ENCODE data around the gene RIT2. TPM values are rescaled to one million over a fixed set of nuclear protein-coding genes. Genes with fewer than 3 reads are reported as not detected.

RIT2 gene
- total RNA-seq, 1 experiment from 2014 or later: not detected

DNA sequence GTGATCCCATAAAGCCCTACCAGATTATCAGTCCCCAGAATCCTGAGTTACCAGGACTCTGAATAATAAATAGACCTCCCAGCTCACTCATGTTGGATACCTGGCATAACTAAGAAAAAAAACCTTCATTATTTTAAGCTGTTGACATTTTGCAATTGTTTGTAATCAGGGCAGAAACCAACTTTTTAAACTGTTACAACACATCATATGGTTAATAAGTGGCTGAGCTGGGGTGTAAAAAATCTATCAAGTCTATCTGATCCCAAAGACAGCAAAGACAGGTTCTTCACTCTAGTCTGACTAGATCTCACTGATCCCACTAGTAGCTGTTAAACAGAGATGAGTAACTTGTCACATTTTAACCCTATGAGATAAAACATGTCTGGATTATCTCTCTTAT lies 370.3 kb downstream of the RIT2 start:
- Histone ChIP-seq H3F3A (ENCODE audit: insufficient read depth, low read depth) (no peaks in the 10 kb centered on the region), H3K9me2 (ENCODE audit: insufficient read depth) (no peaks in the 10 kb centered on the region), H3K9me3 (ENCODE audit: insufficient read depth, low read depth) (no peaks in the 10 kb centered on the region), H3K4me1 (replicated peaks; ENCODE audit: insufficient read depth) (no peaks in the 10 kb centered on the region), H3K36me3 (ENCODE audit: low read depth) (no peaks in the 10 kb centered on the region), H3K4me3 (no peak overlapping the region), H3K79me2 (ENCODE audit: low read depth) (no peaks in the 10 kb centered on the region), H2AFZ (no peak overlapping the region), H3K27me3 (ENCODE audit: insufficient read depth, low read depth) (no peaks in the 10 kb centered on the region), H4K20me1 (ENCODE audit: insufficient read depth) (no peaks in the 10 kb centered on the region), H3K27ac (no peak overlapping the region), H3K4me2 (no peak overlapping the region)
- POLR2A ChIA-PET (ENCODE audit: unreplicated experiment): no interaction called here
- CTCF ChIA-PET: no interaction called here
- intact Hi-C loops (cut with micrococcal nuclease; ENCODE audit: unreplicated experiment): no loop called here
- DNase-seq: no peak
- BruUV-seq (replicated peaks): no TSS peak
- TF ChIP-seq, protein P1, sequence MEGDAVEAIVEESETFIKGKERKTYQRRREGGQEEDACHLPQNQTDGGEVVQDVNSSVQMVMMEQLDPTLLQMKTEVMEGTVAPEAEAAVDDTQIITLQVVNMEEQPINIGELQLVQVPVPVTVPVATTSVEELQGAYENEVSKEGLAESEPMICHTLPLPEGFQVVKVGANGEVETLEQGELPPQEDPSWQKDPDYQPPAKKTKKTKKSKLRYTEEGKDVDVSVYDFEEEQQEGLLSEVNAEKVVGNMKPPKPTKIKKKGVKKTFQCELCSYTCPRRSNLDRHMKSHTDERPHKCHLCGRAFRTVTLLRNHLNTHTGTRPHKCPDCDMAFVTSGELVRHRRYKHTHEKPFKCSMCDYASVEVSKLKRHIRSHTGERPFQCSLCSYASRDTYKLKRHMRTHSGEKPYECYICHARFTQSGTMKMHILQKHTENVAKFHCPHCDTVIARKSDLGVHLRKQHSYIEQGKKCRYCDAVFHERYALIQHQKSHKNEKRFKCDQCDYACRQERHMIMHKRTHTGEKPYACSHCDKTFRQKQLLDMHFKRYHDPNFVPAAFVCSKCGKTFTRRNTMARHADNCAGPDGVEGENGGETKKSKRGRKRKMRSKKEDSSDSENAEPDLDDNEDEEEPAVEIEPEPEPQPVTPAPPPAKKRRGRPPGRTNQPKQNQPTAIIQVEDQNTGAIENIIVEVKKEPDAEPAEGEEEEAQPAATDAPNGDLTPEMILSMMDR (conservative IDR thresholded peaks at IDR 0.05): no peak
- TF ChIP-seq EZH2 (IDR thresholded peaks at IDR 0.05; ENCODE audit: low read depth): no peak

- no peak overlapping the region for H2AFZ ChIP-seq
- H3K4me3 ChIP-seq: no peak overlapping the region
- H3K9me3 ChIP-seq (ENCODE audit: insufficient read depth, low read depth): no peaks in the 10 kb centered on the region
- no TSS peak for BruUV-seq (replicated peaks)
- CTCF ChIA-PET: no interaction called here
- no peaks in the 10 kb centered on the region for H3K36me3 ChIP-seq (ENCODE audit: low read depth)
- H3F3A ChIP-seq (ENCODE audit: insufficient read depth, low read depth): no peaks in the 10 kb centered on the region
- no peaks in the 10 kb centered on the region for H3K4me1 ChIP-seq (replicated peaks; ENCODE audit: insufficient read depth)
- H3K27me3 ChIP-seq (ENCODE audit: insufficient read depth, low read depth): no peaks in the 10 kb centered on the region
- no peaks in the 10 kb centered on the region for H3K9me2 ChIP-seq (ENCODE audit: insufficient read depth)
- no peaks in the 10 kb centered on the region for H4K20me1 ChIP-seq (ENCODE audit: insufficient read depth)
- intact Hi-C loops (cut with micrococcal nuclease; ENCODE audit: unreplicated experiment): no loop called here
- no peak for DNase-seq
- POLR2A ChIA-PET (ENCODE audit: unreplicated experiment): no interaction called here
- H3K4me2 ChIP-seq: no peak overlapping the region
- H3K27ac ChIP-seq: no peak overlapping the region
- no peak for TF ChIP-seq EZH2 (IDR thresholded peaks at IDR 0.05; ENCODE audit: low read depth)
- TF ChIP-seq, protein P1 (conservative IDR thresholded peaks at IDR 0.05): no peak
- no peaks in the 10 kb centered on the region for H3K79me2 ChIP-seq (ENCODE audit: low read depth)
These were observed 371.9 kb downstream of the RIT2 start for GRCh38 chr18:42743373-42744138.

- Histone ChIP-seq H3K36me3 (ENCODE audit: low read depth) (no peaks in the 10 kb centered on the region), H2AFZ (no peak overlapping the region), H3F3A (ENCODE audit: insufficient read depth, low read depth) (no peaks in the 10 kb centered on the region), H3K9me3 (ENCODE audit: insufficient read depth, low read depth) (no peaks in the 10 kb centered on the region), H3K4me2 (no peak overlapping the region), H4K20me1 (ENCODE audit: insufficient read depth) (no peaks in the 10 kb centered on the region), H3K79me2 (ENCODE audit: low read depth) (no peaks in the 10 kb centered on the region), H3K4me3 (no peak overlapping the region), H3K4me1 (replicated peaks; ENCODE audit: insufficient read depth) (no peaks in the 10 kb centered on the region), H3K27ac (no peak overlapping the region), H3K9me2 (ENCODE audit: insufficient read depth) (no peaks in the 10 kb centered on the region), H3K27me3 (ENCODE audit: insufficient read depth, low read depth) (no peaks in the 10 kb centered on the region)
- POLR2A ChIA-PET (ENCODE audit: unreplicated experiment): no interaction called here
- intact Hi-C loops (cut with micrococcal nuclease; ENCODE audit: unreplicated experiment): no loop called here
- CTCF ChIA-PET: no interaction called here
- DNase-seq: no peak
- BruUV-seq (replicated peaks): no TSS peak
- no peak for TF ChIP-seq EZH2 (IDR thresholded peaks at IDR 0.05; ENCODE audit: low read depth)
- TF ChIP-seq, protein P1 (conservative IDR thresholded peaks at IDR 0.05): no peak
These were observed 372.5 kb downstream of the RIT2 start for GRCh38 chr18:42742969-42743368.
